NOMO-1 treated with DMSO at 0.1 percent for 48 hours (cell line): ENCODE results near the gene GPR161.
A peak's percentile ranks its signal among the peaks of the same experiment; 100 is the strongest.

ENCODE experiments used
- DNase-seq: peaks from one replicate; lab custom pipeline; 2025; ENCODE audit not compliant: unreplicated experiment; lab: John Stamatoyannopoulos, UW

The GPR161 gene

DNA sequence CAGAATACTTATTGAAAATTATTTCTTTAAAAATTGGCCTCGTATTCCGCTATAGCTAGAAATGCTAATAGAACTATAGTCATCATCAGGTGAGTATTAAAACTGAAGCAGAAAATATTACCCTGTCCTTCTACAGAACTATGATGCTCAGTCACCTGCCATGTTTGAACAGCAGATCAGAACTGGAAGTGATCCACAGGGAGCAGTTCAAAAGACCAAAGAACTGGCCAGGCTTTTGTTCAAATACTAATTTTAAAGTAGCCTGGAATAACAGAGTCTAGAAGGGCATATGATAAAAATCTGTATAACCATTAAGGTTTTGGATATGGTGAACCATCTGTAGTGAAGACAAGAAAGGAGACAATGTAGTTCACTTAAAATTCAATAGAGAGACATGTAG lies 94.4 kb downstream of the GPR161 start:
- no peak for DNase-seq

- DNase-seq: no peak
These were observed 101.4 kb downstream of the GPR161 start for GRCh38 chr1:168035345-168035744.

DNA sequence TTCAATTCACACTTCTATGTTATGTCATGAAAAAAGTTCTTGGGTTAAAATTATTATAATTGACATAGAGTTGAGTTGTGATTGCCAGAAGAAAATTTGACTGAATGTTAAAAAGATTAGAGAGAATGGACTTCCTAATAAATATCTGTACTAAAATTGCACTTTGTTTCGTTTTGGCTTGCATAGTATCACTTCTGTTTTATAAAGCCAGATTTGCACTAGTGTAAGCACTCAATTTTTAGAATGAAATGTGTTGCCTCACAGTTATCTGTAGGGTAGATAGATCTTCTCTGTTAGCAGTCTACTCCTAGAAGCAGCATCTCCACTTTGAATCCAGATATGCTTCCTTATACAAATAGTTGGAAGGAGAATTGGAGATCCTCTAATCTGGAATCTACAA lies 104.7 kb downstream of the GPR161 start:
- DNase-seq: peak; percentile 51

DNA sequence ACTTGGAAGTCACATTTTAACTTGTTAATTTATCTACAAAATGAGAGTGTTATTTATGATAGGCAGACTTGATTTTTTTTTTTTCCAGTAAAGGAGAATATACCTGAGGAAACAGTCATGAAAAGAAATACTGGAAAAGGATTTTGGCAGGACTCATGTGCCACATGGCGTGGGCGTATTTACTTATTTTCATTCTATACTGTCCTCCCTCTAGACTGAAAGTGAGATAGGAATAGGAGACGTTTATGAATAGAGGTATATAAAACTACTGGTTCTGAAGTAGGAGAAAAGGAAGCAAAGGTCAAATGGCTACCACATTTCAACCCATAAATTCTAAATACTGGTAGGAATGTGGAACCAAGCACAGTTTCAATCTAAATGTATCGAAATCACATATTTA lies 105.1 kb downstream of the GPR161 start:
- DNase-seq: peak; percentile 41

- DNase-seq: no peak
These were observed 105.5 kb downstream of the GPR161 start for GRCh38 chr1:168031198-168031597.
